ENCODE data around the gene KRTAP10-9. TPM values are rescaled to one million over a fixed set of nuclear protein-coding genes. Genes with fewer than 3 reads are reported as not detected.

Gene KRTAP10-9
- total and polyA plus RNA-seq, 2 of the 8 experiments (the other 6 are each of a cell fraction or from before 2014, with no cell fraction given) = not detected

- no peaks in the 10 kb centered on the region for H3K23me2 ChIP-seq (ENCODE audit: low read depth, low read length)
- no peak overlapping the region for H2BK20ac ChIP-seq (ENCODE audit: low read length)
- H3K23ac ChIP-seq (ENCODE audit: insufficient read length) = no peak overlapping the region
- no peaks in the 10 kb centered on the region for H3K36me3 ChIP-seq (ENCODE audit: control insufficient read depth in 2 of 4, insufficient read depth in 4 of 4, low read length in 3 of 4)
- 93% methylated on average over 28 of the region's 28 CpGs; no CpG with 5 or more reads in 1 of the 2 experiments for WGBS, 2 experiments (ENCODE audit: extremely low coverage in 1 of 2, insufficient coverage in 1 of 2, insufficient read length in 1 of 2, insufficient replicate concordance in 2 of 2, low coverage in 1 of 2, low lambda C conversion rate in 2 of 2, missing lambda C conversion rate in 1 of 2)
- H3K9ac ChIP-seq (replicated peaks in 1 of 4; ENCODE audit: extremely low read depth in 1 of 4, low read depth in 3 of 4, low read length in 3 of 4) = no peak overlapping the region
- H3K9me3 ChIP-seq (ENCODE audit: insufficient read depth in 2 of 2, low read depth in 1 of 2, low read length in 1 of 2) = peaks cover 18 to 21% of the 10 kb centered on the region in 2 experiments
- no peak overlapping the region for H2BK120ac ChIP-seq (replicated peaks; ENCODE audit: low read depth, low read length)
- no peak overlapping the region for H3K4ac ChIP-seq (replicated peaks; ENCODE audit: insufficient read length, low read depth, low read length)
- no peaks in the 10 kb centered on the region for H3K27me3 ChIP-seq (replicated peaks in 1 of 4; ENCODE audit: control insufficient read depth in 3 of 4, extremely low read depth in 1 of 4, insufficient read depth in 3 of 4, low read length in 3 of 4)
- no peak overlapping the region for H4K5ac ChIP-seq (ENCODE audit: insufficient read length, low read depth, low read length)
- DNase-seq (ENCODE audit: low read depth in 1 of 2, low spot score in 2 of 2) (peak in 1 of 2 experiments; percentile 41), FAIRE-seq (no peak)
- CTCF ChIA-PET (ENCODE audit: partially characterized antibody) = interaction anchor here (0.9 to 1.1 kb wide), 2 partner anchors 34 kb away, joined by 3 to 4 read pairs; partner anchors contain the start of gene KRTAP10-5
- H3K14ac ChIP-seq (ENCODE audit: insufficient read length) = no peak overlapping the region
- no peaks in the 10 kb centered on the region for H3K79me2 ChIP-seq (ENCODE audit: control insufficient read depth in 1 of 2, insufficient read depth in 2 of 2, low read length in 2 of 2)
- no peak for TF ChIP-seq SP4 (IDR thresholded peaks at IDR 0.05; ENCODE audit: low read length)
- no peak for TF ChIP-seq TBP (IDR thresholded peaks at IDR 0.05; ENCODE audit: low read depth, low read length)
- no peak for TF ChIP-seq BRCA1 (IDR thresholded peaks at IDR 0.05; ENCODE audit: low read depth, low read length)
- no peak for TF ChIP-seq FOSL1 (IDR thresholded peaks at IDR 0.05; ENCODE audit: insufficient read depth, low read depth, low read length)
- TF ChIP-seq CHD2 (IDR thresholded peaks at IDR 0.05; ENCODE audit: low read length) = no peak
- no peak for TF ChIP-seq SUZ12 (IDR thresholded peaks at IDR 0.05; ENCODE audit: low read length)
- no peak for TF ChIP-seq TEAD4 (IDR thresholded peaks at IDR 0.05; ENCODE audit: low read depth, low read length)
- no peak for TF ChIP-seq E2F6 (IDR thresholded peaks at IDR 0.05)
- TF ChIP-seq CEBPB (IDR thresholded peaks at IDR 0.05; ENCODE audit: low read depth, low read length) = no peak
- no peak for TF ChIP-seq MAFK (IDR thresholded peaks at IDR 0.05; ENCODE audit: low read depth, low read length)
- no peak for TF ChIP-seq HDAC6 (IDR thresholded peaks at IDR 0.05; ENCODE audit: low read depth, low read length)
- H2BK12ac ChIP-seq (ENCODE audit: low read depth, low read length) = no peak overlapping the region
- H2AFZ ChIP-seq (ENCODE audit: low read length) = no peak overlapping the region
- H3K4me3 ChIP-seq (ENCODE audit: extremely low read depth in 1 of 4, insufficient read depth in 2 of 4, low read depth in 3 of 4, low read length in 4 of 4) = no peak overlapping the region
- H2AK5ac ChIP-seq (ENCODE audit: low read depth, low read length) = no peak overlapping the region; the same call in 1 of the 2 replicates
- no peak overlapping the region for H3K56ac ChIP-seq (replicated peaks; ENCODE audit: insufficient read length, low read depth, low read length)
- no peak overlapping the region; the same call in 1 of the 2 replicates for H4K8ac ChIP-seq (ENCODE audit: extremely low read depth, insufficient read depth, low read length)
- H3K79me1 ChIP-seq (ENCODE audit: low read depth, low read length) = no peaks in the 10 kb centered on the region; the same call in 1 of the 2 replicates
- H4K91ac ChIP-seq (replicated peaks; ENCODE audit: insufficient read length, low read length) = peak overlapping the region; percentile 55
- no peak overlapping the region for H3K27ac ChIP-seq (ENCODE audit: low read depth, low read length)
- H3K18ac ChIP-seq (ENCODE audit: extremely low read depth, low read length) = no peak overlapping the region
- no peak overlapping the region for H3K4me2 ChIP-seq (ENCODE audit: insufficient read depth in 1 of 2, low read depth in 2 of 2, low read length in 2 of 2)
- H2BK5ac ChIP-seq (ENCODE audit: low read depth, low read length) = no peak overlapping the region
- H3K4me1 ChIP-seq (replicated peaks in 1 of 4; ENCODE audit: control insufficient read depth in 3 of 4, insufficient read depth in 4 of 4, low read length in 3 of 4) = peaks cover 0 to 6% (median 2%) of the 10 kb centered on the region in 4 experiments; a peak in 4 of 7 replicates
- no peak overlapping the region for H2BK15ac ChIP-seq (ENCODE audit: low read length)
- POLR2A ChIA-PET (ENCODE audit: partially characterized antibody) = interaction anchor here (0.6 kb wide), 1 partner anchor 1013 kb away, joined by 3 read pairs; no protein-coding TSS in a partner anchor
- H4K20me1 ChIP-seq (replicated peaks in 1 of 2; ENCODE audit: control insufficient read depth in 1 of 2, insufficient read depth in 2 of 2, low read length in 2 of 2) = peaks cover 0 to 1% of the 10 kb centered on the region in 2 experiments
These were observed 11.9 kb upstream of the KRTAP10-9 start for GRCh38 chr21:44614961-44615391.

Data from H1 (cell line).